Vagina (tissue), 2 donors: ENCODE measurements around the gene TRAF3IP1.

Experiments used
- CTCF ChIP-seq, 3 experiments: fragments of 450-650 bp in 2 of 3; fragments of 200-600 bp in 1 of 3; sonication (generic) in 1 of 3; IDR thresholded peaks; one replicate each; pipeline ENCODE4 v1.5.1; 2017 to 2019; ENCODE audit warnings: antibody characterized with exemption in 3 of 3, mild to moderate bottlenecking in 2 of 3, moderate library complexity in 2 of 3
- POLR2A ChIP-seq, 2 donors: fragments of 450-650 bp; IDR thresholded peaks; one replicate each; pipeline ENCODE4 v1.6.1; 2017; ENCODE audit warnings: antibody characterized with exemption in 2 of 2, mild to moderate bottlenecking in 2 of 2, moderate library complexity in 2 of 2
- POLR2AphosphoS5 ChIP-seq, 2 donors: sonication (generic); formaldehyde crosslinking; IDR thresholded peaks; one replicate each; pipeline ENCODE4 v1.9.0; 2017; ENCODE audit warnings: antibody characterized with exemption in 2 of 2, mild to moderate bottlenecking in 2 of 2, low read depth in 1 of 2; ENCODE audit not compliant: insufficient read depth in 1 of 2

- TF ChIP-seq POLR2AphosphoS5 (IDR thresholded peaks at IDR 0.05; ENCODE audit: insufficient read depth in 1 of 2, low read depth in 1 of 2) (no peak), CTCF (IDR thresholded peaks at IDR 0.05) (no peak), POLR2A (IDR thresholded peaks at IDR 0.05) (no peak)
These were observed 14.2 kb upstream of the TRAF3IP1 start for GRCh38 chr2:238305965-238306671.
